Posterior vena cava (tissue), 2 donors: Measurements from ENCODE around the gene FPR3. TPM values are rescaled to one million over a fixed set of nuclear protein-coding genes. Genes with fewer than 3 reads are reported as not detected.
"Not testable (repeated sequence)": the region's sequence is repeated elsewhere in the genome, so short reads cannot be mapped to it uniquely, and the experiment has no call there.

Source experiments
- DNase-seq: peaks from one replicate; pipeline ENCODE4 v3.0.0-alpha.2; 2020; ENCODE audit warnings: low spot score
- intact Hi-C, 2 donors: fragments of 100-400 bp; cut with DNase I; formaldehyde crosslinking; loops; one replicate each; pipeline versions ENCODE4 v1.14.1 to v1.14.2; 2022 to 2023
- total RNA-seq, 2 donors: library from RNA; stranded (reverse); fragmentation: NEBNext Ultra II Directional; extraction: Animal tissue kit (Norgen Biotek cat#: 25700); gene quantifications; one replicate each; pipeline ENCODE4 v1.2.1, GENCODE V29; 2021
- donor health status: DM: yes; HTN: yes; CAD: no.
- donor health status: DM: yes; HTN: yes; CAD: no.

FPR3 gene
- total RNA-seq, 2 donors from 2014 or later: 14.5 to 15.0 TPM

DNA sequence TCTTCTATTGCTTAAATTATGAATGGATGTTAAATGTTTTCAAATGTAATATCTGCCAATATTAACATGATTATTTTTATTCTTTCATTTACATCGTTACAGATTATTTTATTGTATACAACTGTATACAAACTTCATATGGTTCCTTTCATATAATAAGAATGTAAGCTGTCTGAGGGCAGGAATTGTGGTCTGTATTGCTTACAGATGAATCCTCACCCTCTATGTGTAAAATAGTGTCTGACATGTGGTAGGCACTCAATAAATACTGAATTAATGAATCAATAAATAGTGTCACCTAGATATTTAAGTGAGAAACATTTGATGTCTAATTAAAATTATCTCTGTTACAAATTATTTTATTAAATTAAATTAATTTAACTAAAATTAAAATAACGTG lies 7.8 kb downstream of the FPR3 start:
- no peak for DNase-seq
- intact Hi-C loops: no loop called here

DNA sequence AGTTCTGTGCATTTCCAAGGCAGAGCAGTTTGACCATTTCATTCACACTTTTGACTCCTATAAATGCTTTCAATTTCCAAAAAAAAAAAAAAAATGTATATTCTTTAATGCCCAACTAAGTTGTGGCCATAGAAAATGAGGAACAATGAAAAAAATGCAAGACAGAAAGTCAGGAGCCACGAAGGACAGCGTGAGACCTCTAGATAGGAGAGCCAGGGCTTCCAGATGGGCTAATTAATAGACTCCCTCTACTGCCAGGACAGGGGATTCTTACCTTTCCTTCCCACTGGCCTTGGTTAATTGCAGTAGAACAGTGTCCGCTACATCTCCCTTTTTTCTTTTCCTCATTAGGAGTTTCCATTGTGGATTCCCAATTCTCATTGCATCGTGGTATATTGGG lies 8.6 kb downstream of the FPR3 start:
- no peak for DNase-seq

DNA sequence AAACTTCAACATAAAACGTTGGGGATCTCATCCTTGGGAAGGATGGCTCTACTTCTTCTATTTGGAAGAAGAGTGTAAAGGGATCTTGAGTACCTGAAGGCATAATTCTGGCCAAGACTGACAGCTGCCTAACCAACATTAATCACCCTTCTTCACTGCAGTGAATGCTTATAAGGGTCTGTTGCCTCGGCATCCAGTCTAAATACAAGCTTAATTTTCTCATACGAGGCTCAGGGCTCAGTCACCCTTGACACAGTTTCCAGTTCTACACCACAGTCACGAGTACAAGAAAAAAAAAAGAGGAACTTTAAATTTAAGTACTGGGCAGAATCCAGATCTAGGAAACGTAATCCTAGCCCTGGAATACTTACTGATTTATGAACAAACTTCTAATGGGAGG lies 9.0 kb downstream of the FPR3 start:
- DNase-seq: no peak
- intact Hi-C loops: no loop called here

More for the DNA sequence above, 8.6 kb downstream of the FPR3 start:
- intact Hi-C loops: no loop called here

GRCh38 chr19:51804789-51805188 lies 9.8 kb downstream of the FPR3 start:
- intact Hi-C loops, DNase-seq: not testable (repeated sequence)

DNA sequence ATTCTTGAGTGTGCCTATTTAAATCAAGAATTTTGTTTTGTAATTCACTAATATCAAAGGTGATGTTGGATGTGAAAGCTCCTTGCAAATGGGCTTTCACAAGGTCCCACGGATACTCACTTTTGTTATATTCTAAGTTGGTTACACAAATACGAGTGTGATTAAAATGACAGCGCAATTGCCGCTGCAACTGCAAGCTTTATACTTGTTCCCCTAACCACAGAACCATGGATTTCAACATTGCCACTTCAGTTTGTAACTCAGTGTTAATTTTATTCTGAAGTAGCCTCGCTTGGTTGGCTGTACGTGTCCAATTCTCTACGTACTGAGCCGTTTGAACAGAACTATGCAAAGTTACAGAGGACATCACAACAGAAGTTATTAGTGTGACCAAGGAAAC lies 10.4 kb downstream of the FPR3 start:
- intact Hi-C loops, DNase-seq: not testable (repeated sequence)

GRCh38 chr19:51806571-51806970 lies 11.6 kb downstream of the FPR3 start:
- intact Hi-C loops, DNase-seq: not testable (repeated sequence)

GRCh38 chr19:51807111-51807701 lies 12.2 kb downstream of the FPR3 start:
- no peak for DNase-seq
- intact Hi-C loops: no loop called here

GRCh38 chr19:51807925-51808324 lies 13.0 kb downstream of the FPR3 start:
- DNase-seq: no peak
- intact Hi-C loops: no loop called here

- intact Hi-C loops: no loop called here
- no peak for DNase-seq
Observed at GRCh38 chr19:51808333-51808986, 13.5 kb downstream of the FPR3 start.

GRCh38 chr19:51809787-51810186 lies 14.8 kb downstream of the FPR3 start:
- intact Hi-C loops: no loop called here
- DNase-seq: no peak

DNA sequence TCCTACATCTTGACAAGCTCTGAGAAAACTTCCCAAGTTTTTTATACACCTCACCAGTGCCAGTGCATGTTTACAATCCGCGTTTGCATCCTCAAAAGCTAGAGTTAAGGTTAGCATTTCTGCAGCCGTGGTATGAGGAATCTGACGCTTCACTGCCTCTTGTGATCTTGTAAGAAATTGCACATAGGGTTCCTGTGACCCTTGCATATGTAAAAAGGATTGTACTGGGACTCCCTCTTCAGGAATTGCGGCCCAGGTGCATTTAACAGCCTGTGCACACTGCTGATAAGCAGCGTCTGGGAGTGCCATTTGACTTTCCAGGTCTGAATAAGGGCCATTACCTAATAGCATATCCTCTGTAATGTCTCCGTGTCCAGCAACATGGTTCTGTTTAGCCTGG lies 15.3 kb downstream of the FPR3 start:
- intact Hi-C loops: no loop called here
- no peak for DNase-seq

DNA sequence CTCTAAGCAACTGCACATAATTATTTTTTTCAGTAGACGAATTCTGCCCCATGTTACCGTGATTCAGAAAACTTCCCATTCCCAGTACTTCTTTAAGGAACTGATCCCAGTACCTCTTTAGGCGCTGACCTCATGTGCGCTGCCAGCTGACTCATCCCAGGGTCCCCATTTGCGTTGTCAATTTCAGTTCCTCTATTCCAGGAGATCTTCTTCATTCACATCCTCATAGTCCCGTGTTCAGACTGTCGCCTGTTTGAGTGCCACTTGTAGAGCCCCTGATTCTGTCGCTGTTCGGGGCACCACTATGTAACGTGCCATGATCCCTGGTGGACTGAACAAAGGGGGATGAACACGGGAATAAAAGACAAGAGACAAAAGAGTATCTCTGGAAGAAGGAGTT lies 16.4 kb downstream of the FPR3 start:
- intact Hi-C loops: no loop called here
- no peak for DNase-seq

DNA sequence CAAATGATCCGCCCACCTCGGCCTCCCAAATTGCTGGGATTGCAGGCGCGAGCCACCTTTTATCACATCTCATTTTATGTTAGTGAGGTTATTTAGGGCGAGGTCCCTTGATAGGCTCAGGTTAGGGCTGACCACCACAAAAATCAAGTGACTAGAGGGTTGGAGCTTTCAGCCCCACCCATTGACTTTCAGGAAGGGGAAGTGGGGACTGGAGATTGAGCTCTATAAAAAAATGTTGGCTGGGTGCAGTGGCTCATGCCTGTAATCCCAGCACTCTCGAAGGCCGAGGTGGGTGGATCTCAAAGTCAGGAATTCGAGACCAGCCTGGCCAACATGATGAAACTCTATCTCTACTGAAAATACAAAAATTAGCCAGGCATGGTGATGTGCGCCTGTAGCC lies 20.1 kb downstream of the FPR3 start:
- DNase-seq: no peak
- intact Hi-C loops: no loop called here

DNA sequence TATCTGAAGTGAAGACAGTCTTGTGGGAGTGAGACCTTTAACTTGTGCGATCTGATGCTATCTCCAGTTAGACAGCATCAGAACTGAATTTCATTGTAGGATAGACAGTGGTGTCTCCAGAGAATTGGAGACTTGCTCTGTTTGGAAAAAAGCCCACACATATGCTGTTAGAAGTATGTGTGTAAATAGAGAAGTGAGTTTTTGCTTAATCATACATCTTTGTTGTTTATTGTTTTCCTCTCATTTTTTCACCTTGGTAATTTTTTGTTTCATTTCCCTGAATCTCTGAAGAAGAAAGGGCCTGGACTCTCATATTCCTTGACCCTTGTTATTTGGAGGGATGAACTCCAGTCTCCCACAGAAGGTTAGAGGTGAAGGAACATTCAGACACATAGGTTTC lies 21.8 kb downstream of the FPR3 start:
- no peak for DNase-seq
- intact Hi-C loops: no loop called here

DNA sequence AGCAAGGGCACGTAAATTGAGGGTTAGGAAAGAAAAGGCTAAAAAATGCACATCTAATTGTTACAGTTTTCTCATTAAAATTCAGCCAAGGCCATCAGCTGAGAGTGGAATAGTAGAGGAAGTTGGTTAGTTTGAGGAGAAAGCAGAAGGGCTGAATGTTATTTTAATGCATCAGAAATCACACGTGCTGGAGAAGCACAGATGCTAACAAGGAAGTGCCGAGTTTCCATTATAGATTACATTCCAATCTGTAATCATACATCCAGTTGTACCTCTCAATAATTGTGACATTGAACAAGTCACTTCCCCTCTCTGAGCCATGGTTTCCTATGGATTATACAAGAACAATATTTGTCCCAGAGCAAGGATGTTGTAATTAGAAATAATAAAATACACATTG lies 25.1 kb downstream of the FPR3 start:
- DNase-seq: no peak
- intact Hi-C loops: no loop called here

DNA sequence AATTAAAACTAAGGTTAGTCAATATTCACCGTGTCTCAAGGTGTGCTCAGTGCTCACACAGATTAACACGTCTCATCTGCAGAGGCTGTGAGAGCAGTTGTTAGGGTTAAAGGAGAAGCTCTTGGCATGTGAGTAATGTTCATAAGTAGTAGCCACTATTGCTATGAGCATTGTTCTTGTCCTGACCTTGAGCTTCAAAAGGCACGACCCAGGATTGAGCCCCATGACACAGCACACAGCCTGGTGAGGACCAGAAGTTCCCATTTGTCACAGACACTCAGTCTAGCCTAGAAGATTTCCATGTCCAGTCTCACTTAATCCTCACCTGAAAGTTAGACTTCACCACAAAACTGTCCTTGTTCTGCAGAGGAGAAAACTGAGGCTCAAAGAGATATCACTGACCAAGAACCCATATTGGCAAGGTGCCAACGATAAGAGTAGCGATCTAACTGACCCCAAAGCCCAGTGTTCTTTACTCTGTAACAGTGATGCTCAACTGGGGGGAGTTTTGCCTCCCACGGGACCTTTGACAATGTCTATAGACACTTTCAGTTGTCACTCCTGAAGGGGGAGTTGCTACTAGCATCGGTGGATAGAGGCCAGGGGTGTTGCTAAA lies 26.0 kb downstream of the FPR3 start:
- intact Hi-C loops: no loop called here

DNA sequence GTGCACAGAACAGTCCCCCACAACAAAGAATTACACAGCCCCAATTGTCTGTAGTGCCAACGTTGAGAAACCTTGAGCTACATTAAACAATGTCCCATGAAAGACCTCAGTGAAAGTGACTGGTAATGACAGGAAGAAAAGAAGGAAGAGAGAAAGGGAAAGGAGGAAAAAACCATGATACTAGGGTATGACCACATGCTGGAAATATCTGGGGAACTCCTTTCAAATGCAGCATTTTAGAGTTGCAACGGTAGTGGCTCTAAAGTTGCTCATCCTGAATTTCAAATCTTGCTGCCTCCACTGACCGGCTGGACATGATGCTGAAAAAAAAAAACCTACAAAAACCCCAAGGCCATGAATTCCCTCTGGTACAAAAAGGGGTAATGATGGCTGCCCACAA lies 26.5 kb downstream of the FPR3 start:
- no peak for DNase-seq
- intact Hi-C loops: no loop called here

More for the DNA sequence above, 26.0 kb downstream of the FPR3 start:
- no peak for DNase-seq

- intact Hi-C loops: no loop called here
- no peak for DNase-seq
Observed at GRCh38 chr19:51821921-51822320, 27.0 kb downstream of the FPR3 start.

DNA sequence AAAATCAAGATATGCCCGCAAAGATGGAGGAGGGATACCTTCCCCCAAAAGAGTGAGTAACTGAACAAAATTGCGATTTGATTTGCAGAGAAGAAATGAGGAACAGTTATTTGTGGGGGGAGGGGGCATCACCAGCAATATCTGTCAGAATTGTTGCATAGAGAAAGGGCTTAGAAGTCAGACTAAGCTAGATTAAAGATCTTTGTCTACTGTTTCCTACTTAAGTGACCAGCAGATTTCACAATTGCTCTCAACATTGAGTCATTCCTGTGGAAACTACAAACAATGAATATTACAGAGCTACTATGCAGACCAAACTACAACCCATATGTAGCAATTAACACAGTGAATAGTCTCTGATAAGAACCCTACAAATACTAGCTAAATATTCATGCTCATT lies 27.4 kb downstream of the FPR3 start:
- intact Hi-C loops: no loop called here
- DNase-seq: no peak

DNA sequence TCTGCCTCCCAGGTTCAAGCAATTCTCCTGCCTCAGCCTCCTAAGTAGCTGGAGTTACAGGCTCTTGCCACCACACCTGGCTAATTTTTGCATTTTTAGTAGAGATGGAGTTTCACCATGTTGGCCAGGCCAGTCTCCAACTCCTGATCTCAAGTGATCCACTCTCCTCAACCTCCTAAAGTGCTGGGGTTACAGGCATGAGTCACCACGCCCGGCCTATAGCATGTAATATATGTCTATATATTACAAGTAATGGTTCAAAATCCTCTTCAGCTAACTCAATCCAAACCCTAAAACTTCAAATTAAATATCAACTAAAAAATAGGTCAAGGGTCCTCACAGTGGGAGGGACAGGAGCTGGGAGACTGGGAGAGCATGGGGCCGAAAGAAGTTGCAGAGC lies 28.0 kb downstream of the FPR3 start:
- DNase-seq: no peak
- intact Hi-C loops: no loop called here
